KG1 (cell line): ENCODE results near the gene CSDE1.

Source experiments
- DNase-seq: peaks from one replicate; lab custom pipeline; 2025; lab: John Stamatoyannopoulos, UW

CSDE1 gene

GRCh38 chr1:114701931-114702330, 55.9 kb downstream of the CSDE1 start:
- no peak for DNase-seq

GRCh38 chr1:114700036-114700600, 57.7 kb downstream of the CSDE1 start:
- DNase-seq = no peak

DNA sequence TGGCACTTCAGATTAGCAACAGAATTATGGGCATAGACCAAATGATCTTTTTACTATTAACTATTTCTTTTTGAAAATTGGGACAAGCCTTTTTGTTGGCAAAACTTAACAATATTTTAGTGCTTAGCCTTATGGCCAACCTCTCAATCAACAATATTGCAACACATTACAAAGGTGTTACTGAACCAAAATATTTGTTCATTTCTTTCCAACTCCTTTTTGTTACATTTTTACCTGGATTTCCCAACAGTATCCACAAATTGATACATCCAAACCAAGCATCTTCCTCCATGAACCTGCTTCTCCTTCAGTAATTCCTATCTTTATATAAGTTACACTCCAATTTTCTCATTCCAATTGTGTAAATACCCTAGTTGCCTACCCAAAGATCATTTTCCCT, 61.0 kb downstream of the CSDE1 start:
- DNase-seq = no peak

DNA sequence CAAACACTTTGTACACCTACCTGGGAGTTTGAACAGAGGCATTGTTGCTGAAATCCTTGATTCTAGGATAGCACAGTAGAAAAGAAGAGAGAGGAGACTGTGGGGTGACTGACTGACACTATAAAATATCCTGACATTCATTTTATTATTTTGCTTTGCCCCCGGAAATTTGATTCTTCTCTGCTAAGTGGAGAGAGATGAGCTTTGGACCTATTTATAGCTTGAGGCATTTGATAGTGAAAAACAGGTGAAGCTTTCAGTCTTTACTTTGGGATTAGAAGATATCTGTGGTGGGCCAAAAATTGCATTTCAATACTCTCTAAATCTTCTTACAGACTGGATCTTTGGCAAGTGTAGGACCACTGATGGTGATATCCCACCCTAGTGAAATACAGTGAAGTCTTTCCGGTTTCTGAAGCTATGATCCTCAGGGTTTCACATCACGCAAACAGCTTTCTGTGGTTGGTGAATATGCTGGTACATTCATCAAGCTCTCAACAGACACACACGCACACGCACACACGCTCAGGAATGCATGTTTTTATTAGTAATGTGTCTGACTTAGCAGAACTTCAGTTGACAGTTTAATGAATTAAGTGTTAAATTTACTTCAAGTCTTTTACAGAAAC, 62.2 kb downstream of the CSDE1 start, which contains the start of gene AMPD1:
AMPD1 (minus strand) TSS at position 117 of the 629 bp plus-strand sequence; CDS start at position 42, 75 bp downstream.
- no peak for DNase-seq

- DNase-seq = no peak
Measured at GRCh38 chr1:114694540-114695310, 63.1 kb downstream of the CSDE1 start.

DNA sequence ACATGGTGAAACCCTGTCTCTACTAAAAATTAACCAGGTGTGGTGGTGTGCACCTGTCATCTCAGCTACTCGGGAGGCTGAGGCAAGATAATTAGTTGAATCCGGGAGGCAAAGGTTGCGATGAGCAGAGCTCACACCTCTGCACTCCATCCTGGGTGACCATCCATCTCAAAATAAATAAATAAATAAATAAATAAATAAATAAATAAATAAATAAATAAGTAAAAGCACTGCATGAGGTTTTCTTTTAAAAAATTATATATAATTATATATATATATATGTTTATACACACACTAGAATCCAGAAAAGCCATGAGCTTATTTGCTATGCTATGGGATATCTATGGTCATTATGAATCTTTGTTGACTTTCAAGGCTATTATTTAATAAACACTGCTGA, 64.8 kb downstream of the CSDE1 start:
- no peak for DNase-seq

DNA sequence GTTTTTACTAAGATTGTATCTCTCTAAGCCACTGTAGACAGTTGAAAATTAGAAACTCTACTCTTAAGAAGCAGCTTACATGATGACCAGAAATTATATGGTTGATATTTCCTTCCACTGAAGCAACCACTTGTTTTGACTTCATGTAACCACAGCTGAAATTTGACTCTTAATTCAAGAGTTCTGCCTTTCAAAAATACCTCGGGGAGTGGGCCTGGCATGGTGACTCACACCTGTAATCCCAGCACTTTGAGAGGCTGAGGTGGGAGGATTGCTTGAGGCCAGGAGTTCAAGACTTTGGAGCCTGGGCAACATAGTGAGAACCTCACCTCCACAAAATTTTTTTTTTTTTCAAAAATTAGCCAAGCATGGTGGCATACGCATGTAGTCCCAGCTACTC, 66.7 kb downstream of the CSDE1 start:
- no peak for DNase-seq

DNA sequence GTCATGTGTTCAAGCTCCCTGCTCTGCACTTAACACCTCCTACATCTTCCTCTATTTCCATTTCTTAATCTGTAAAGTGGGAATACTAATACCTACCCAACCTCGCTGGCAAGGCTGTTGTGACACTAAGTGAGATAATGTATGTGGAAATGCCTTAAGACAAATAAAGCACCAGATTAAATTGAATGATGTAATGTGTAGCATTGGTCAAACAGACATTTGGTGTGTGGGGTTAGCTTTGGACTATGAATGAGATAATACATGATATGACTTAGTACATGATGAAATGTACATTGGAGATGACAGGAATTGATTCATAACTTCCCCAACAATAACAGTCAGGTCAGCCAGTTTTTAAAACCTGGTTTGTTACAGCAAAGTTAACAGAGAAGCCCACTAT, 67.6 kb downstream of the CSDE1 start:
- no peak for DNase-seq

DNA sequence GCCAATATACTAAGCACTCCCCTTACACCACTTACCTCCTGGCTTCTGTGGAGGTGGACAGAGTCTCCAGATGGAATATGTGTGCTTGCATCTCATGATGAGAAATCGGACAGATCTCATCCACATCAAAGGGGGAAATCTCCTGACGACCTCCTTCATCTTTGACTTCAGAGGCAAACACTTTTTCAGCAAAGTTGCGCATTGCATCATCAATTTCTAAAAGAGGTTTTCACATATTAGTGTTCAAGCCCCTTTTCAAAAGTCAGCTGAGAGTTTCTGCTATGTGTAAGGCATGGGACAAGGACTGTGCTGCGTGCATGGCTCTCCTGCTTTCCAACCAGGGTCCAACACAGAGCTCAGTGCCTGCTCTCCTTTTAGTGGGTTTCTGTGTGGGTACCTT, 69.3 kb downstream of the CSDE1 start:
- DNase-seq = no peak

- DNase-seq = no peak
Measured at GRCh38 chr1:114685851-114686250, 71.9 kb downstream of the CSDE1 start.

- DNase-seq = no peak
Measured at GRCh38 chr1:114677691-114678090, 80.1 kb downstream of the CSDE1 start.

DNA sequence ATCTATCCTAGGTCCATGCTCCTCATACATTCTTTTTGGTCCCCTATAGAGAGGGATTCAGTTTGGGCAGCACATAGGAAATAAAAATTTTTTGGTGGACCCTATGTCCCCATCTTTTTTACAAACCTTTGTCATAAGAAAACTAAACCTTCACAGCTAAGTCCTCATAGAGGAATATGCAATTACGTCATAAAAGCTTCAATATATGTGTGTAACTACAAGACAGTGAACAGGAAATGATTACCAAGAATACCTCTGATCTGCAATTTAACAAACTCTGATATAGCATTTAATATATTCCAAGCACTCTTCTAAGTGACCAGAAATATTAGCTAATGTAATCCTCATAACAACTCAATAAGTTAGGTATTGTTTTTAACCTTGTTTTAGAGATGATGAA, 81.7 kb downstream of the CSDE1 start:
- DNase-seq = no peak

DNA sequence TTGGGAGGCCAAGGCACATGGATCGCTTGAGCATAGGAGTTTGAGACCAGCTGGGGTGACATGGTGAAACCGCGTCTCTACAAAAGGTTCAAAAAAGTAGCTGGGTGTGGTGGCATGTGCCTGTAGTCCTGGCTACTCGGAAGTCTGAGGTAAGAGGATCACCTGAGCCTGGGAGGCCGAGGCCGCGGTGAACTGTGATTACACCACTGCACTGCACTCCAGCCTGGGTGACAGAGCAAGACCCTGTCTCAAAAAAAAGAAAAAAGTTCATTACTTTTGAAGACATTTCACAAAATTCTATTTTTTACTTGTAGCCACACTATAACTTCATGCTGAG, 85.9 kb downstream of the CSDE1 start:
- DNase-seq = no peak

GRCh38 chr1:114671011-114671938, 86.5 kb downstream of the CSDE1 start:
- no peak for DNase-seq

DNA sequence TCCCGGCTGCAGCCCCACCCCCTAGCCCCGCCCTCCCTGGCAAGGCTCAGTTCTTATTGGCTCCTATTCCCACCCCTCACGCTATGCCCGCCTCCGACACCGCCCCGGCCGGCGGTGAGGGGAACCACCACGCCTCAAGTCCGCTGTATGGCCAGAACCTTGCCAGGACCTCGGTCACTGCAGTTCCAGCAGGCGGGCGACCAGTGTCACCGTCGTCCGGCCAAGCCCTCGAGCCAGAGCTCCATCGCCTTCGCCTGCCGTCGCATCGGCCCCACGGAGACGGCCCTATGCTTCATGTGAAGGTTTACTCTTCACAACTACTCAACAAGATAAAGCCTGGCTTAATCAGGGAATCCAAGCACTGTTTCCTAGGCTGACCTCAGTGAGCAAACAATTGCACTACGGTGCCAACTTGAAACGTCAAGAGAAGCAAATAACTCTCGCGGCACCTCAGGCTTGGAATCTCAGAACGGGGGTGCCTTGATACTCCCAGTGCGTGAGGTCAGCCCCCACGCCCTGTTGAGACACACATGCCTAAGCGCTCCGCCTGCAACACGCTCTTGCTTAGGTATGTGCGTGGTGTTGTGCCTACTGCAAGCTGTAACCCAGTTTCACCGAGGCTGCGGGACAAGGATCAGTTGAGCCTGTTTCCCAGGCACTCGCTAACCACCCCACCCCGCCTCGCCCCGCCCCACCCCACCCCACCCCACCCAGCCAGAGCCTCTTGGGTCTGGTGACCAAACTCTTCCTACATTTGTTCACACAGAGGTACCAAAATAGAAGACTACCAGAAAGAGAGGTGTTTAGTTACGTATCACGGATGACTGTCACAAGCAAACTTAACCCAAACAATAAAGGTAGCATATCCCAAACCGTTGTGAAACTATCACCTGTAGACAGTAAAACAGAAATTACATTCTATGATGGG, 87.4 kb downstream of the CSDE1 start:
- no peak for DNase-seq

DNA sequence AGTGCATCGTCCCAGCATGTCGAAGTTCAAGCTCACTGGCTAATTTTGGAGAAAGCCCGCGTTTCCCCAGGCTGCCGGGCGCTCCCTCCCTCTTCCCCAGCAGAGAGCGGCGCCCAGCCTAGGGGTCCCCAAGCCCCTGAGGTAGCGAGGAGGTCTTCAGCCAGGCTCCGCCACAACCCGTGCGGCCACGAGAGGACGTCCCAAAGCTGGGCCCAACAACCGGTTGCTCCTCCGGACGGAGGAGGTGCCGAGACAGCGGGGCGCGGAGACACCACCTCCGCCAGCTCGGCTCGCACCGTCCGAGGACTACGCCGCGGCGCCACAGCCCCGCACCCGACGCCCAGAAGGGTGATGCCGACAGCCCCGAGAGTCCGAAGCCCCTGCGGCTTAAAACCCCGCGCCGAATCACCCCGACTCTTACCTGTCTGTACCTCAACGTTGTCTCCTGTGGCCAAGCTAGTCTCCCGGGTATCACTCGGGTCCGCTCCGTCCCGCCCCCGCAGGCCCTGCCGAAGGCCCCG, 88.2 kb downstream of the CSDE1 start, which contains the start of gene DENND2C:
DENND2C (minus strand) TSS at position 488 of the 521 bp plus-strand sequence. CDS start 44,065 bp downstream, outside the sequence.
- no peak for DNase-seq

GRCh38 chr1:114668784-114669561, 88.8 kb downstream of the CSDE1 start:
- no peak for DNase-seq

DNA sequence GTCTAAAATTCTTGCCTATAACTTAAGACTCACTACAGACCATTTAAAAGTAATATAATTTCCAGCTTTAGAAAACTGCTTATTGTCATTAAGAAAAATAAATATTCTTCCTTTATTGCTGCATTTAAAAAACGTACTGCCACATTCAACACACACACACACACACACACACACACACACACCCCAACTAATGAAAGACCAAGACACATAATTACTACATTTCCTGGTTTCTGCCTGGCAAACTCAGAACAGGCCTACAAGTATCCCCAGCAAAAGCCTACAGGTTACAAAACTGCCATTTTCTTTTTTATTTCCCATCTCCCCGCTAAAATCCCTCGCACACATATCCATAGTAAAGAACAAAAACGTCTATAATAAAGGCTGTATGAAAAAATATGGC, 89.4 kb downstream of the CSDE1 start:
- no peak for DNase-seq

DNA sequence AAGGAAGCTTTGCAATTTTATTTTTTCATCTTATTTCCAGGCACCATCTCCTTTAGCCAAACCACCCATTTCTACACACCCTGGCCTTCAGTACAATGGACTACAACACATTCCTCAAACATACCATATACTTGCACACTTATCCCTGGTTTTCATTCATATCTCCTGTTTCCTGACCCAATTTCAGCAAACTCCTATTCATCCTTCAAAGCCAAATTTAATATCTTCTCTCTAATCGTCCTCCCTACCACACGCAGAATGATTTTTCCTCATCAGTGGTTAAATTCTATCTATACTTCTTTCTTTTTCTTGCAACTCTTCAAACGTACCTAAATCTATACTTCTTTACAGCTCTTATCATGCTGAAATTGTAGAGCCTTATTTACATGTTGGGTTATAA, 90.8 kb downstream of the CSDE1 start:
- no peak for DNase-seq
